Measurements from ENCODE around the gene SCNN1B.

Gene SCNN1B

GRCh38 chr16:23274968-23275367, 27.1 kb upstream of the SCNN1B start:
- H3K9ac ChIP-seq (ENCODE audit: low read length), result no peak overlapping the region
- H3K27me3 ChIP-seq (ENCODE audit: low read depth, low read length), result peaks cover 10% of the 10 kb centered on the region
- no peaks in the 10 kb centered on the region for H3K79me2 ChIP-seq (ENCODE audit: low read length)
- no peak overlapping the region for H3K4me2 ChIP-seq (ENCODE audit: low read length)
- no peaks in the 10 kb centered on the region for H3K36me3 ChIP-seq (replicated peaks; ENCODE audit: low read depth, low read length)
- TF ChIP-seq EZH2phosphoT487 (IDR thresholded peaks at IDR 0.05; ENCODE audit: low read depth), result no peak
- no peak for TF ChIP-seq CTCF (IDR thresholded peaks at IDR 0.05; ENCODE audit: low read depth, low read length)
- no peaks in the 10 kb centered on the region for H3K9me3 ChIP-seq (ENCODE audit: insufficient read depth, low read length)
- H3K4me1 ChIP-seq (ENCODE audit: low read length), result no peaks in the 10 kb centered on the region
- H3K27ac ChIP-seq (ENCODE audit: low read length), result no peak overlapping the region
- H3K4me3 ChIP-seq (ENCODE audit: low read length), result no peak overlapping the region
- no peak overlapping the region for H2AFZ ChIP-seq (ENCODE audit: low read depth, low read length)
- no peaks in the 10 kb centered on the region for H4K20me1 ChIP-seq (ENCODE audit: insufficient read depth, low read length)

- H3K36me3 ChIP-seq (replicated peaks; ENCODE audit: low read depth, low read length), result no peaks in the 10 kb centered on the region
- H3K4me1 ChIP-seq (ENCODE audit: low read length), result no peaks in the 10 kb centered on the region
- no peak for TF ChIP-seq EZH2phosphoT487 (IDR thresholded peaks at IDR 0.05; ENCODE audit: low read depth)
- no peak for TF ChIP-seq CTCF (IDR thresholded peaks at IDR 0.05; ENCODE audit: low read depth, low read length)
- no peak overlapping the region for H2AFZ ChIP-seq (ENCODE audit: low read depth, low read length)
- H3K27ac ChIP-seq (ENCODE audit: low read length), result no peak overlapping the region
- no peak overlapping the region for H3K4me3 ChIP-seq (ENCODE audit: low read length)
- H3K27me3 ChIP-seq (ENCODE audit: low read depth, low read length), result peaks cover 25% of the 10 kb centered on the region
- H3K9ac ChIP-seq (ENCODE audit: low read length), result no peak overlapping the region
- H3K79me2 ChIP-seq (ENCODE audit: low read length), result no peaks in the 10 kb centered on the region
- no peak overlapping the region for H3K4me2 ChIP-seq (ENCODE audit: low read length)
- no peaks in the 10 kb centered on the region for H4K20me1 ChIP-seq (ENCODE audit: insufficient read depth, low read length)
- H3K9me3 ChIP-seq (ENCODE audit: insufficient read depth, low read length), result no peaks in the 10 kb centered on the region
Observed at GRCh38 chr16:23276821-23277220, 25.3 kb upstream of the SCNN1B start.

- no peak overlapping the region for H3K27ac ChIP-seq (ENCODE audit: low read length)
- TF ChIP-seq CTCF (IDR thresholded peaks at IDR 0.05; ENCODE audit: low read depth, low read length), result no peak
- no peak for TF ChIP-seq EZH2phosphoT487 (IDR thresholded peaks at IDR 0.05; ENCODE audit: low read depth)
- no peaks in the 10 kb centered on the region for H3K9me3 ChIP-seq (ENCODE audit: insufficient read depth, low read length)
Observed at GRCh38 chr16:23278031-23278430, 24.1 kb upstream of the SCNN1B start.

GRCh38 chr16:23279721-23280153, 22.4 kb upstream of the SCNN1B start:
- H3K4me1 ChIP-seq (ENCODE audit: low read length), result no peaks in the 10 kb centered on the region
- no peak overlapping the region for H3K4me3 ChIP-seq (ENCODE audit: low read length)
- H3K9me3 ChIP-seq (ENCODE audit: insufficient read depth, low read length), result no peaks in the 10 kb centered on the region
- H3K27ac ChIP-seq (ENCODE audit: low read length), result no peak overlapping the region
- no peaks in the 10 kb centered on the region for H4K20me1 ChIP-seq (ENCODE audit: insufficient read depth, low read length)
- H3K79me2 ChIP-seq (ENCODE audit: low read length), result no peaks in the 10 kb centered on the region
- no peak overlapping the region for H2AFZ ChIP-seq (ENCODE audit: low read depth, low read length)
- TF ChIP-seq CTCF (IDR thresholded peaks at IDR 0.05; ENCODE audit: low read depth, low read length), result no peak
- TF ChIP-seq EZH2phosphoT487 (IDR thresholded peaks at IDR 0.05; ENCODE audit: low read depth), result no peak
- H3K36me3 ChIP-seq (replicated peaks; ENCODE audit: low read depth, low read length), result no peaks in the 10 kb centered on the region
- H3K9ac ChIP-seq (ENCODE audit: low read length), result no peak overlapping the region
- peaks cover 31% of the 10 kb centered on the region for H3K27me3 ChIP-seq (ENCODE audit: low read depth, low read length)
- no peak overlapping the region for H3K4me2 ChIP-seq (ENCODE audit: low read length)

More at GRCh38 chr16:23278031-23278430, 24.1 kb upstream of the SCNN1B start:
- Histone ChIP-seq H4K20me1 (ENCODE audit: insufficient read depth, low read length) (no peaks in the 10 kb centered on the region), H3K79me2 (ENCODE audit: low read length) (no peaks in the 10 kb centered on the region), H2AFZ (ENCODE audit: low read depth, low read length) (no peak overlapping the region), H3K36me3 (replicated peaks; ENCODE audit: low read depth, low read length) (no peaks in the 10 kb centered on the region), H3K9ac (ENCODE audit: low read length) (no peak overlapping the region), H3K4me1 (ENCODE audit: low read length) (no peaks in the 10 kb centered on the region), H3K4me2 (ENCODE audit: low read length) (no peak overlapping the region), H3K4me3 (ENCODE audit: low read length) (no peak overlapping the region), H3K27me3 (ENCODE audit: low read depth, low read length) (peaks cover 32% of the 10 kb centered on the region)

Measured in OCI-LY3 (cell line).